Stimulated activated CD8-positive, alpha-beta memory T cell treated with anti-CD3 and anti-CD28 coated beads, Interleukin-7, amount 100 ng/mL, for 1 hour (primary cell): ENCODE data around the gene ANKFY1.
"Not testable (repeated sequence)": the region's sequence is repeated elsewhere in the genome, so short reads cannot be mapped to it uniquely, and the experiment has no call there.

ENCODE experiments used
- DNase-seq, 2 donors: peaks; one replicate each; pipeline ENCODE4 v3.0.0-alpha.2; 2020; ENCODE audit warnings: low read depth in 2 of 2

ANKFY1 gene

GRCh38 chr17:4156750-4157381 lies 106.9 kb downstream of the ANKFY1 start:
- no peak for DNase-seq

- no peak for DNase-seq
Measured at GRCh38 chr17:4155980-4156620, 107.7 kb downstream of the ANKFY1 start.

GRCh38 chr17:4154201-4154600 lies 109.6 kb downstream of the ANKFY1 start:
- no peak for DNase-seq

- DNase-seq, result no peak
Measured at GRCh38 chr17:4152471-4152870, 111.3 kb downstream of the ANKFY1 start.

GRCh38 chr17:4150096-4150495 lies 113.7 kb downstream of the ANKFY1 start:
- no peak for DNase-seq

GRCh38 chr17:4148611-4149308 lies 115.0 kb downstream of the ANKFY1 start:
- no peak for DNase-seq

GRCh38 chr17:4147751-4148310 lies 115.9 kb downstream of the ANKFY1 start:
- no peak for DNase-seq

- DNase-seq, result no peak
Measured at GRCh38 chr17:4146641-4147040, 117.1 kb downstream of the ANKFY1 start.

GRCh38 chr17:4144422-4144747 lies 119.4 kb downstream of the ANKFY1 start:
- DNase-seq, result no peak

- peak; percentile 80 to 83 for DNase-seq
Measured at GRCh38 chr17:4143563-4144421, 120.0 kb downstream of the ANKFY1 start.

GRCh38 chr17:4142107-4142900 lies 121.5 kb downstream of the ANKFY1 start:
- peak in 1 of 2 donors; percentile 1 for DNase-seq

GRCh38 chr17:4140125-4140524 lies 123.7 kb downstream of the ANKFY1 start:
- no peak for DNase-seq

GRCh38 chr17:4138906-4139526 lies 124.8 kb downstream of the ANKFY1 start:
- not testable (repeated sequence) for DNase-seq

GRCh38 chr17:4136373-4136772 lies 127.4 kb downstream of the ANKFY1 start:
- no peak for DNase-seq

GRCh38 chr17:4135489-4135888 lies 128.3 kb downstream of the ANKFY1 start:
- no peak for DNase-seq

- DNase-seq, result no peak
Measured at GRCh38 chr17:4134721-4135120, 129.1 kb downstream of the ANKFY1 start.

GRCh38 chr17:4130715-4131114 lies 133.1 kb downstream of the ANKFY1 start:
- DNase-seq, result no peak

- DNase-seq, result no peak
Measured at GRCh38 chr17:4127555-4127954, 136.2 kb downstream of the ANKFY1 start.

GRCh38 chr17:4125552-4125951 lies 138.2 kb downstream of the ANKFY1 start:
- no peak for DNase-seq

- no peak for DNase-seq
Measured at GRCh38 chr17:4124999-4125398, 138.8 kb downstream of the ANKFY1 start.

GRCh38 chr17:4120332-4120731 lies 143.4 kb downstream of the ANKFY1 start:
- DNase-seq, result no peak
